GM18526 (cell line): ENCODE measurements around the gene ADAMTS17.

ENCODE experiments used
- POLR2A ChIP-seq: IDR thresholded peaks from 3 replicates; pipeline ENCODE4 v1.6.1; 2011; ENCODE audit not compliant: insufficient read length; ENCODE audit errors: extremely low read depth

The ADAMTS17 gene

DNA sequence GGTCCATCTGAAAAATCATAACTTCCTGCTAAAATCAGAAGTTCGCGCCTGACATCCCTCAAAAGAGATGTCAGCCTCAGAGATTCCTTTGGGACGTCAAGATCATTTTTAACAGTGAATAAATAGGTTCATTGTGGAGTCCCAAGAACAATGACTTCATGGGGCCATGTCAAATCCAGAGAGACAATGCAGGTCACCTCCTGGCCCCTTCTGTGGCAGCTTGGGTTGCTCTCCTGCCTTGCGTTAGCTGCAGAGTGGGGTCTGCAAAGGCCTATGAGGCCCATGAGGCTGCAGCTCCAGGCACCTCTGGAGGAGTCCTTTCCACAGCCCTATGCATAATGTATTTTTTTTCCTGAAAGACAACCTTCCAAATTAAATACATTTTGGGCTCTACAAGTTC, 282.3 kb downstream of the ADAMTS17 start:
- TF ChIP-seq POLR2A: no peak

DNA sequence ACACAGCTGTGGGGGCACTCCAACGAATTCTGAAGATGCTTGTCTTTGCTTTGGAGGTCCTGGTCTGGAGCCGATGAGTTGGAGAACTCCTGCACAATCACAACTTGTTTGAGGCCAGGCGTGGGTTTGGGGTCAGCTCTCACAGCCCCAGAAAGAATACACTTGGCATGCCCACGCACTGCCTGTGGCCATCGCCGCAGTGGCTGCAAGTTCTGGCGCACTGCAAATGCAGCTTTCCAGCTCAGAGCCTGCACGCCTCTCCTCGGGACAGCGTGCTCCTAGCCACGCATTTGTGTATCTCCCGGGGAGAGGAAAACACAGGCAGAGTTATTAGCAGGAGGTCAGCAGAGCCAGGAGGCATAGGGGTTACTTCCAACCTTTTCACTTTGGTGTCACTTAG, 282.7 kb downstream of the ADAMTS17 start:
- no peak for TF ChIP-seq POLR2A

DNA sequence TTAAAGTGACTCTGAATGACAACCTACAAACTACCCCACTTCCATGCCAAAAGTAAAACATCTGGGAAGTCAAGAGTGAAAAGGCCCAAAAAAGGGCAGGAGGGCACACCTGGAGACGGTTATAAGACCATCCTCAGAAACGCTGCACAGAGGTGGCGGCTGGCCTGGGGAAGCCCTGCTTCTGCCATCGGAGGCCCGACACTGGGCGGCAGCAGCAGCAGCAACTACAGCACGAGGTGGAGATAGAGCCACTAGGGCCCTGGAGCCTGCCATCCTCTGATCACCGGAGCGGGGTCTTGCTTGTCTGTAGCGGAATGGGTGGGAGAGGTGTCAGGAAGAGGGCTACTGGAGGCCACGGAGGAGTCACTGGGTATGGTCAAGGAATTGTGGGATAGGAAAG, 283.3 kb downstream of the ADAMTS17 start:
- no peak for TF ChIP-seq POLR2A

DNA sequence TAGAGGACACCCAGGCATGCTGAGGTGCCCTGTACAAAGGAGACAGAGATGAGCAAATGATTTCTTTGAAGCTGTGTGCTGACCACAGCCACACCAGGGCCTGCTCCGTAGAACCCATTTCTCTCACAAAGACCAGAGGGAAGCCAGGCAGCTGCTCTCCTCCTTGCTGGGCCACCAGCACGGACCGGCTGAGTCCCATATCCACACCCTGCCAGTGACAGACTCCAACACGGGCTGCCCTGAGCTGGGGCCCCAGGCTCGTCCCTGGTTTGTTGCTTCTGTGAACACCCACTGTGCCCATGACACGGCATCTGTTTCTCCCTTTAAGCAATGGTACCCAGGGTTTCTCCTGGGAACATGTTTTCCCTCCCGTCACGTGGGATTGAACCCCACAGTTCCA, 284.5 kb downstream of the ADAMTS17 start:
- no peak for TF ChIP-seq POLR2A

DNA sequence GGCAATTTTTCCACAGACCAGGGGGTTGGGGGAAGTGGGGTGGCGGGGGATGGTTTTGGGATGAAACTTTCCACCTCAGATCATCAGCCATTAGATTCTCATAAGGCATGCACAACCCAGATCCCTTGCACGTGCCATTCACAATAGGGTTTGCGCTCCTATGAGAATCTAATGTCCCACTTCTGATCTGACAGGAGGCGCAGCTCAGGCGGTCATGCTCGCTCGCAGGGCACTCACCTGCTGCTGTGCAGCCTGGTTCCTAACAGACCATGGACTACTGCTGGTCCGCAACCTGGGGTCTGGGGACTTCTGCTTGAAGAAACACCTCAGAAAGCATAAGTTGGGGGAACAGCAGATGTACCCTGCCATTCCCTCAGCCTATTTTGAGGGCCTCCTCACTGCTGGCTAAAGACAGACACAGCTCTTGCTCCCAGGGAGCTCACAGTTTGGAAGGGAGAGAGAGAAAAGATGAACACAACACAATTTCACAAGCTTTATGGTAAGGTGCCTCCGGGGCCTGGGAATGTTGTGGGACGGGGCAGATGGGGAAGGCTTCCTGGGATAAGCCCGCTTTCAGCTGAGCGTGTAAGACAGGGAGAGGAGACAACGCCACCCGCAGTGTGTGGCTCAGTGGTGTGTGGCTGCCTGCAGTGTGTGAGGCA, 285.2 kb downstream of the ADAMTS17 start:
- TF ChIP-seq POLR2A: no peak

DNA sequence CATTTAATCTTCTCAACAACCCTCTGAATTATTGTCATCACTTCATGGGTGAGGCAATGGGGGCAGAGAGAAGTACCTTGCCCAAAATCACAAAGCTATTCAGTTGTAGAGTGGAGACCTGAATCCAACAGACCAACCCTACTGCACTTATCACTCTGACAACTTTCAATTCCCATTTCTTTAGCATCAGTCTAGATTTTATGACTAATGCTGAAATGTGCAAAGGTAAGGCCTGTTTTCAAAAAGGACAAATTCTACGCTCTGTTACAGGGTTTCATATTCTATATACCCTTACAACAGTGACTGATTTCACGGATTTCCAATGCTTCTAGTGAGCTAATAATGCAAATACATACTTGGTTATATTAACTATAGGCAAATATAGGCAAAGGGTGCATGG, 286.0 kb downstream of the ADAMTS17 start:
- TF ChIP-seq POLR2A: no peak

DNA sequence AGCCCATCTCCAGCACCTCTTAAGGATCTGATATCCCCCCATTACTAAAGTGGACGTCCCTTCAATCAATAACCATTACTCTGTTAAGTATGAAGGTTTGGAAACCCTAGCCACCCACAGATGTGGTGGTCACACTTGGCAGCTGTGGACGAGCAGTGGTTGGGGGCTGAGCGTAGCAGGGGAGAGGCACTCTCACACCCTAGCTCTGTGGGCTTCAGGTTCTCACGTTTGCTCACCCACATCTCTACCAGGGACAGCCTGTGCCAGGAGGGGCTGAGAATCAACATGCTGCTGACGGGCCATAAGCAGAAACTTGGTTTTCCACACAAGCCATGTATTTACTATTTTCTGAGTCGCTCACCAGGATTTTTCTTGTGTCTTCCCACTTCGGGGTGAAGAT, 287.2 kb downstream of the ADAMTS17 start:
- no peak for TF ChIP-seq POLR2A

DNA sequence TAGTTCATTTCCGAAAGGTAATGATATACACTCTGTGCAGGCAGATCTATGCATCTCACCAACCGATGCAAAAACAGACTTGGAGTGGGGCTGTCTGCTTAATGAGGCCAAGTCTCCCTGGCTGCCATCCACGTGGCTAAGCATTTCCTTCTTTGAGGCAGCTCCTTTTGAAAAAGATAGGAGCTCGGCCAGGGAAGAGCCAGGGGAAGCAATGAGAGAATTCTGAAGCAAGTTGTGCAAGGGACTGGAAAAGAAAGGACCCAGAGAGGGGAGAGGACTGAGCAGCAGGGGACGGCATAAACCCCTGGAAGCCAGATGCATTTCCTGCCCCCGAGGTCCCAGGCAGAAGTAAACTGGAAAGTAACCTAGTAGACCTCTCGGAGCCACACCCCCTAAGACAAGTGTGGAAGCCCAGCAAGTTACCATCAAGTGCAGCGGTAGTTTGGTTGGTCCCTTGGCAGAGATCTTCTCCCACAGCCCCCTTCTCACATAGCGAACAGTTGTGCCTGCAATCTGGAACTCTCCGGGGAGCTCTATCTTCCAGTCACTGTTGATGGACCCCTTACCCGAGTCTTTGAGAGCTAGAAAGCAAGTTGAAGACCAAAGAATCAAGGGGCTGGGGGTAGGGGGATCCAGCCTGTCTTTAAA, 288.2 kb downstream of the ADAMTS17 start:
- no peak for TF ChIP-seq POLR2A

DNA sequence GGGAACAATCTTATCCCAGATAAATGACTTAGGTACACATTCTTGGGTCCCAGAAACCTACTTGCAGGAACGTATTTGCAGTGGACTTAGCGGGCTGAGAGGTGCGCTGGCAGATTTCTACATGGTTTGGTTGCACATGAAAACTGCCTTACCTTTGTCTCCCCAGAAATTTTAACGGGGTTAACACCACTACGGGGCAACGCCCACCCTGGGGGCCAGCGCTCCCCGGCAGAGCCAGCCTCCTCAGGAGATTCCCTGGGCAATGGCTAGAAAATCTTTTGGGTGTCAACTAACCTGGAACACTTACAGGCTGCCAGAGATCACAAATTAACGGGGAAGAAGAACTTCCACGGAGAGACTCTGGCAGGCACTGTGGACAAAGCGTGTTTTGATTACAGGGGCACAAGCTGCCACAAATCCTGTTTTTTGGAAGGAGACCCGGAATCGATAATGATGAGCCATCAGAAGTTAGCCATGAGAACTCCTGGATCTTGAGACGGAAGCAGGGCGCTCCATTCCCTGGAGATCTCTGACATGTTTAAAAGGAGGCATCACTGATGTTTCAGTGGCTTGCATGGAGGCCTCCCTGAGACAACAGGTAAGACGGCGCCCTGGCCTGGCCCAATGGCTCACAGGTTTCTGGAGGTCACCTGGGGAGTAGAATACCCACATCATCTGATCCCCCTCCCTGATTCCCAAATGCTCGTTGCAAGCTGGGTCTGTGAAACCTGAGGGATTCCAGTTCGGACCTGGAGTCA, 288.9 kb downstream of the ADAMTS17 start:
- no peak for TF ChIP-seq POLR2A

DNA sequence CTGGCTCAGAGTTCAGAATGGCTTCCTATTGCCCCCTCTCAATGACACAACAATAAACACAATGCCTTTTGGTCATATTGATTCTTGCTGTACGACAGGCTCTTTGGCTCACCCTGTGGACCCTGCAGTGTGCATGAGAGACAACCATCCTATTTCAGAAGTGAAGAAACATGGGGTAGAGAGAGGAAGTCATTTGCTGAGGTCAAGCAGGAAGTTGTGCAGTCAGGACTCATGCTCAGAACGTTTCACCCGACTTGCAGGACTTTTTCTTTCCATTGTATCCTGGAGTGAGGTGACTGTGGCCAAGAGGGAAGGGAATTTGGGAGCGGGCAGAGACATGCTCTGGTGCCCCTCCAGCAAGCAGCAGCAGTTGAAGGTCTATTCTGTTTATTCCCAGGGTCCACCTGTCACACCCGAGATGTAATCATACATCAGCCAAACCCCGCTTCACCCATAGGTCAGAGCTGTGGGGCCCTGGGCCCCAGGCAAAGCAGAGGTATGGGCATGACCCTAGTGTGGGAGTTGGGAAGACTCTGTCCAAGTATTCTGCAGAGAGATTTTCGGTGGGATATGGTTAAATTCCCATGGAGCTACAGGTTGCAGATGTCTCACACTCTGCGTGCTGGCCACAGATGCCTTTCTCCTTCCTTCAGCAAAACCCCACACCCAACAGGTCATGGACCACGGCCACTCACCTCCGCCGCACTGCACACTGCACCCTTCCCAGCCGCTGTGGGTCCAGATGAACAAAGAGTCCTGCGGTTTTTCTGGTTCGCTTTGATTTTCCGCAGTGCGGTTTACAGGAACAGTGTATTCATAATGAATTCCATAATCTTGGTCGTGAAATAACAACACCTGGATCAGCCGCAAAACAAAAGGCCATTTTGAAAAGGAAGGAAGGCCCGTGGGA, 290.6 kb downstream of the ADAMTS17 start:
- no peak for TF ChIP-seq POLR2A

DNA sequence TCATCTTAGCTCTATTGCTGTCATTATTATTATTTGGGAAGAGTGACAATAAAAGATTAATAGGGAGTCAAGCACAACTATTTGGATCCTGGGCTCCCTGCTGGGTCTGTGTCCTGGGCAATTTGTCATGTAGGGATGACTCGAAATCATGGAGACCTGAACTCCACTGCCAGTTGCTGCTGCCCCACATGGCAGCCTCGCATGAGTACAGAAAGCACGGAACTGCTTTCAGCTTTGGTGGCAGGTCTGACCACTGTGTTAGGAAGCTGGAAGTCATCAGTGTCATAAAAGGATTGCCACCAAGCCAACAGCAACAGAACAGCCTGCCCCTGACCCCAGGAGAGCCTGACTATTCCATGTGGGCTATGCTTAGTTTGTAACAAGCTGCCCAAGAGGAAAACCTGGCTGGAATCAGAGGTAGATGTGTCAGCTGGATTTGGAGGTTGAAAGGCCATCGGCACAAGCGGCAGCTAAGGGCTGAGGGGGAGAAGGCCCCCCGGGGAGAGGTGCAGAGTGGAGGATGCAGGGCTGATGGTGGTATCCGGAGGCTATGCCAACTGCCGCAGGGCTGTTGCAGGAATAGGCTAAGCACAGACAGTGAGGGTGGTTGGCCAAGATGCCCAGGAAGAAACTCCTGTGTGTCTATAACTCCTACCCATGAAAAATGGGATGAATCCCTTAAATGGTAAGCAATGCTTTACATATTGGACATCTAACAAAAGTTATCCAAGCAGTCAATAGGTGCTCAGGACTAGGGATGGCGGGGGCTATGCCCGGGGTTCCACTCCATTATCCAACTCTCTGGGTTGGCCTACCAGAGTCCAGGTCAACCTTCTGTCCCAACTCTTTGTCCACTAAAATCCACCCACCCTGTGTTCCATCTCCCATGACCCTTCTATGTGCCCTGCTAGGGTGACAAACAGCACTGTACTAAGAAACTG, 291.6 kb downstream of the ADAMTS17 start:
- TF ChIP-seq POLR2A: no peak

DNA sequence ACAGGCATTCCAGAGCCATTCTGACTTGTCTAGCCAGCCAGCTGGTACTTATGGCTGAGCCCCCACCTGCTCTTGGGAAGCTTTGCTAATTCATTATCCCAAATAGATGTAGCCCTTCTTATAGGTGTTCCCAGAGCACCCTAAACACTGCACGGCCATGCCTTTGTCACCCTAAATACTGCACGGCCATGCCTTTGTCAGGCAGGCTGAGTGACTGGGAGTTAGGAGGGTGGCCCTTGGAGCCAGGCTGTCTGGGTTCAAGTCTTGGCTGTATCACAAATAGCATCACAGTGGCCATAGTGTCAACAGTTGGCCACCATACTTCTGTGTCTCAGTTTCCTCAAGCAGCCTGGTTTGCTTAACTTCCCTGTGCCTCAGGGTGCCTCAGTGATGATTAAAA, 292.3 kb downstream of the ADAMTS17 start:
- no peak for TF ChIP-seq POLR2A

DNA sequence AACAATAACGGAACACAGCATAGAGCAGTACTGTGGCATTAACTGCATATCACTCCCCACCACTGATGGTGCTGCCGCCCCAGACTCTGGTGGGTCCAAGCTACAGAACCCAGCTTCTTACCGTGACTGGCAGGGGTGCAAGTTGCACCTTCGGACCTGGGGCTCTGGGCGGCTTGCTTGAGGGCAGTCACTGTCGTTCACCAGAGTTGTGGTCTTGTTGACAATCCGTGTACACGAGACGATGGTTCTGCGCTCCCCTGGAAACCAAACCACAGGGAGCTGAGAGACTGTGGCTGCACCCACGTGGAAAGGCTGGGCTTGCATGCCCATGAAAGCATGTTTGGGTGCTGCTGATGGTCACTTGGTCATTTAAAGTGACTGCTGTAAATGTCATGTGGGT, 293.0 kb downstream of the ADAMTS17 start:
- no peak for TF ChIP-seq POLR2A

DNA sequence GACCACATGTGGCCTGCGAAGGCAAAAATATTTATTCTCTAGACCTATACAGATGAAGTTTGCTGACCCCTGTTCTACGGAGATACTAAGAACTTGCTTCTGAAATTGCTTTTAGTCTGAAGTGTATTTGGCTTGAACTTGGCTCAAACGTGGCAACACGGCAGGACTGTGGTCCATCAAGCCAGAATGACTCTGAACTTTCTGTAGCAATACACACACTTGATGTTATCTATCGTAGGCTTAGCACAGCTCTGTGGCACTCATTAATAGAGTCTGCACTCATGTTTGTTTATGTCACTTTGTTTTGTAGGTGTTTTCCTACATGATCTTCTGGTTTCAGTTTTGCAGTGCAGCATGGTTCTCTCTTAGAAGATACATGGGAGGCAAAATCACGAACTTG, 298.1 kb downstream of the ADAMTS17 start:
- no peak for TF ChIP-seq POLR2A
